Measurements from ENCODE around the gene FAM13A.

GRCh38 chr4:88880501-88881226, 176.3 kb downstream of the FAM13A start:
- TF ChIP-seq CTCF (IDR thresholded peaks at IDR 0.05; ENCODE audit: poor library complexity) (no peak), EZH2 (IDR thresholded peaks at IDR 0.05; ENCODE audit: borderline replicate concordance) (no peak), EZH2phosphoT487 (IDR thresholded peaks at IDR 0.05; ENCODE audit: low read depth, severe bottlenecking, unreplicated experiment) (no peak)

All from hepatocyte (in vitro differentiated cells).